Colonic mucosa (tissue), 4 donors: ENCODE results near the gene CLK4. TPM values are rescaled to one million over a fixed set of nuclear protein-coding genes. Genes with fewer than 3 reads are reported as not detected.

Source experiments
- DNase-seq: peaks from one replicate; pipeline ENCODE4 v3.0.0-alpha.2; 2020
- H3K27ac ChIP-seq: fragments of 200-600 bp; one replicate; pipeline ENCODE4 v1.8.0; 2021
- H3K27me3 ChIP-seq: fragments of 200-600 bp; one replicate; pipeline ENCODE4 v1.8.0; 2021
- H3K36me3 ChIP-seq: fragments of 200-600 bp; one replicate; pipeline ENCODE4 v1.8.0; 2021
- H3K4me1 ChIP-seq: fragments of 200-600 bp; one replicate; pipeline ENCODE4 v1.8.0; 2021; ENCODE audit warnings: mild to moderate bottlenecking
- H3K4me3 ChIP-seq: fragments of 200-600 bp; one replicate; pipeline ENCODE4 v1.8.0; 2021
- H3K9ac ChIP-seq, 2 donors: one replicate each; pipeline ENCODE4 v1.7.0; 2013; ENCODE audit warnings: control low read depth in 2 of 2, low read depth in 2 of 2, low read length in 2 of 2
- H3K9me3 ChIP-seq: fragments of 200-600 bp; one replicate; pipeline ENCODE4 v1.8.0; 2021
- intact Hi-C: fragments of 100-400 bp; cut with DNase I; formaldehyde crosslinking; loops from one replicate; pipeline ENCODE4 v1.14.1; 2022
- total RNA-seq, 2 donors: library from RNA; stranded (reverse); fragmentation: NEBNext Ultra II Directional in 1 of 2; extraction: Animal tissue kit (Norgen Biotek cat#: 25700) in 1 of 2; gene quantifications; one replicate each; pipeline ENCODE4 v1.2.1, GENCODE V29; 2021
- TF ChIP-seq, protein P1 (sequence below): fragments of 200-600 bp; IDR thresholded peaks from one replicate; pipeline ENCODE4 v1.8.0; 2022; ENCODE audit warnings: antibody characterized with exemption, mild to moderate bottlenecking
- donor health status: healthy.
- donor health status: DM: no; HTN: no; CAD: no.
- donor health status: DM: no; HTN: no; CAD: no.

The CLK4 gene
- total RNA-seq, 2 donors from 2014 or later = 13.8 to 15.0 TPM

DNA sequence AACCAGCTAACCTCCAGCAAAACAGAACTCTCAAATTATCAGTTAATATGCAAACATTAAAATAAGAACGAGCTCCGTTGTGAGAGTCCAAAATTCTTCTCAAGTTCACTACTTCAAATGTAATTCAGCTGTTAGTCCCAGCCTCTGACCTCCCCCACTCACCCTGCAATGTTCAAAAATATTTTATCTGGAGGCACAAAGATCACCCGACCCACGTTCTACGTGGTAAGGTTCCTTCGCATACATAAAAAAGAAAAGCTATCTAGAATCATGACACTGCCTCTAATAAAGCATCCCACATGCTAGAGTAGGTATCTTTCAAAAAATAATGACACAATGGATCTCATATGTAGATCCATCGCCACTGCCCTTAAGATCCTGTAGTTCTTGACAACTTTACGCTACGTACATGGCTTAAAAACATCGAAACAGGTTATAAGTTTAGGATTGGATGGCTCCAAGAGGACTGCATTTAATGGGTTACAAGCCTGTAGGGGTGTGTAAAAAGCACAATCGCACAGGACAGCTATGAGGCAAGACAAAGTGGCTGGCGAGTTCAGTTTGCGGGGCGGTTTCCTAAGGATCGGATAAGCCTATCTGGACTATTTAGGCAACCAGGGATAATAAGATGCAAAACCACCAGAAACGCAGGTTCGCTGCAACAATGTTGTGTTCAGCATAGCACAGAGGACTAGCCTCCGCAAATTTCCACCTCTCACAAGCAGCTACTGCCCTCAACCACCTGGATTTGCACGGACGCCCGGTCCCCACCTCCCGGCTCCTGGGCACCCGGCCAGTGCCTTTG lies 969 bp downstream of the CLK4 start:
- intact Hi-C loops = no loop called here
- TF ChIP-seq, protein P1, sequence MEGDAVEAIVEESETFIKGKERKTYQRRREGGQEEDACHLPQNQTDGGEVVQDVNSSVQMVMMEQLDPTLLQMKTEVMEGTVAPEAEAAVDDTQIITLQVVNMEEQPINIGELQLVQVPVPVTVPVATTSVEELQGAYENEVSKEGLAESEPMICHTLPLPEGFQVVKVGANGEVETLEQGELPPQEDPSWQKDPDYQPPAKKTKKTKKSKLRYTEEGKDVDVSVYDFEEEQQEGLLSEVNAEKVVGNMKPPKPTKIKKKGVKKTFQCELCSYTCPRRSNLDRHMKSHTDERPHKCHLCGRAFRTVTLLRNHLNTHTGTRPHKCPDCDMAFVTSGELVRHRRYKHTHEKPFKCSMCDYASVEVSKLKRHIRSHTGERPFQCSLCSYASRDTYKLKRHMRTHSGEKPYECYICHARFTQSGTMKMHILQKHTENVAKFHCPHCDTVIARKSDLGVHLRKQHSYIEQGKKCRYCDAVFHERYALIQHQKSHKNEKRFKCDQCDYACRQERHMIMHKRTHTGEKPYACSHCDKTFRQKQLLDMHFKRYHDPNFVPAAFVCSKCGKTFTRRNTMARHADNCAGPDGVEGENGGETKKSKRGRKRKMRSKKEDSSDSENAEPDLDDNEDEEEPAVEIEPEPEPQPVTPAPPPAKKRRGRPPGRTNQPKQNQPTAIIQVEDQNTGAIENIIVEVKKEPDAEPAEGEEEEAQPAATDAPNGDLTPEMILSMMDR = no peak
- peak overlapping the region; percentile 85 to 88 for H3K9ac ChIP-seq
- H3K4me1 ChIP-seq = peaks cover 5% of the 10 kb centered on the region
- peak overlapping the region; percentile 89 for H3K27ac ChIP-seq
- H3K9me3 ChIP-seq = no peaks in the 10 kb centered on the region
- H3K36me3 ChIP-seq = no peaks in the 10 kb centered on the region
- H3K27me3 ChIP-seq = no peaks in the 10 kb centered on the region
- peak overlapping the region; percentile 74 for H3K4me3 ChIP-seq
- peak; percentile 59 for DNase-seq

DNA sequence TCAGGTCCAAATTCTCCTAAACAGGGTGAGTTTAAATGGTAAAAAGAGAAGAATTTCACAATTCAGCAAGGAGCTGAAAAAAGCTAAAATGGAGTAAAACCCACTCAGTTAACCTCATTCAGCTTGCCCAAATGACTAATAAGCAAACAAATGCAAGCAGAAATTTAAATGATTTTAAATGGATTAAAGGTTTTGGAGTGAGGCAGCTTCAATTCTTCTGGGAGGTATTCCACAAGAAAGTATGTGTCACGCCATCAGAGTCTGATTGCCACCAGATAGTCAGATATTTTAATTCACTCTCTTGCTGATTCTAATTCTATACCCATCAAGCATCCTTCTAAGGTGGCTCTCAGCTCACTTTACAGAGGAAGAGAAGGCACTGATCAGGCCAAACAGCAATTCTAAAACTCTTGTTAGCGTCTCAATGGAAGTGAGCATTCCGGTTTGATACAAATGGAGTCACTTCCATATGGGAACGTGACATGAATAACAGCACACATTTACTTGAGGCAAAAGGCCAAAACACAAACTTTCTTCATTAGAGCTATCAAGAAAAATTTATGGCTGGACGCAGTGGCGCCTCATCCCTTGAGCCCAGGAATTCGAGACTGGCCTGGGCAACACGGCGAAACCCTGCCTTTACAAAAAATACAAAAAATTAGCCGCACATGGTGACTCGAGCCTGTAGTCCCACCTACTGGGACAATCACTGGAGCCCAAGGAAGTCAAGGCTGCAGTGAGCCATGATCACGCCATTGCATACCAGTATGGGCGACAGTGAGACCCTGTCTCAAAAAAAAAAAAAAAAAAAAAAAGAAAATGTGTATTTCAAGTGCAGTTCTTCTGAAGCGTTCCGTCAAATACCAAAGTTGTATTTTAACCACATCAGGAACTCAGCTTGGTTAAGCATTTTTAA lies 2.0 kb downstream of the CLK4 start:
- no peaks in the 10 kb centered on the region for H3K27me3 ChIP-seq
- no peaks in the 10 kb centered on the region for H3K36me3 ChIP-seq
- DNase-seq = no peak
- TF ChIP-seq, protein P1 = no peak
- no peak overlapping the region for H3K9ac ChIP-seq
- no peaks in the 10 kb centered on the region for H3K9me3 ChIP-seq
- H3K4me3 ChIP-seq = peak overlapping the region; percentile 74
- no peak overlapping the region for H3K27ac ChIP-seq
- intact Hi-C loops = no loop called here
- peaks cover 5% of the 10 kb centered on the region for H3K4me1 ChIP-seq

DNA sequence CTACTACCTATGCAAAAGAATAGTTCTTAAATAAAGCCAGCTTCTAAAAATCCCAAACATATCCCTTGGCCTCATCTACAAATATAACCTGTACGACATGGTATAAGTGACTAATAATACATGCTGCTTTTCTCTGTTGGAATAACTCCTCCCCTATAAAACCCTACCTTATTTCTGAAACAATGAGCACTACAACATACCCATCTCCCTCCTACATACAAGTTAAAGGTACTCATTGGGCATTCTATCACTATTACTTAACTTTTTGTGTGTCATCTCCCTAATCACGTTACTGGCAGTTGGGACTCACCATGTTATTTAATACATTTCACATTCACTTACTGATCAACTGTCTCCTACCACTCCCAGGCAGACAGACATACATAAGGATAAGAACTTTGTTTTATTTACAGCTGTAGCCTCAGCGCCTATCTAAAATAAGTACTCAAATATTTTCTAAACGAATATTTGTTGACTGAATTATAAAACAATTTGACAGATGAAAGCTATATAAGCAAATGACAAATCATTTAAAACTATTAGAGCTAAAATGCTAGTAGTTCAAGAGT lies 4.1 kb downstream of the CLK4 start:
- H3K4me3 ChIP-seq = no peak overlapping the region
- no peak overlapping the region for H3K27ac ChIP-seq
- no peak for DNase-seq
- intact Hi-C loops = no loop called here
- TF ChIP-seq, protein P1 = no peak
- no peak overlapping the region for H3K9ac ChIP-seq
- H3K36me3 ChIP-seq = no peaks in the 10 kb centered on the region
- no peaks in the 10 kb centered on the region for H3K9me3 ChIP-seq
- H3K4me1 ChIP-seq = peaks cover 5% of the 10 kb centered on the region
- no peaks in the 10 kb centered on the region for H3K27me3 ChIP-seq

DNA sequence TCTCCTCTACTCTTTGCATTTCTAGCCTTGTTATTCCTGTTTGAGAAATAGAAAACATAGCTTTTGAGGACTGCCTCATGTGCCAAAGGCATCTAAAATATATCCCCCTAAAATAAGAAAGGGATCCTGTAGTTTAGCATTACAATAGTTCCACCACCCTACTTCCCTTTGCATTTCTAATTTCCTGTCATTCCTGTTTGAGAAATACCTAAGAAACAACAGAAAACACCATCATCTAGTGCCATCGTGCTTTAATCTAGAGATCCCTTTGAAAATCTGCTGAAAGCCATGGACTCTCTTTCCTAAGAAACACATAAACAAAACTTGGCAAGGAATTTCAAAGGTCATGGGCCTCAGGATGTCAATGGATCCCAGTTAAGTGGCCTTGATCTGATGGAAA lies 7.5 kb downstream of the CLK4 start:
- Histone ChIP-seq H3K27me3 (no peaks in the 10 kb centered on the region), H3K36me3 (peaks cover 10% of the 10 kb centered on the region), H3K27ac (no peak overlapping the region), H3K9ac (no peak overlapping the region), H3K4me3 (no peak overlapping the region), H3K4me1 (peaks cover 2% of the 10 kb centered on the region), H3K9me3 (no peaks in the 10 kb centered on the region)
- DNase-seq = no peak
- TF ChIP-seq, protein P1 = no peak
- intact Hi-C loops = no loop called here

DNA sequence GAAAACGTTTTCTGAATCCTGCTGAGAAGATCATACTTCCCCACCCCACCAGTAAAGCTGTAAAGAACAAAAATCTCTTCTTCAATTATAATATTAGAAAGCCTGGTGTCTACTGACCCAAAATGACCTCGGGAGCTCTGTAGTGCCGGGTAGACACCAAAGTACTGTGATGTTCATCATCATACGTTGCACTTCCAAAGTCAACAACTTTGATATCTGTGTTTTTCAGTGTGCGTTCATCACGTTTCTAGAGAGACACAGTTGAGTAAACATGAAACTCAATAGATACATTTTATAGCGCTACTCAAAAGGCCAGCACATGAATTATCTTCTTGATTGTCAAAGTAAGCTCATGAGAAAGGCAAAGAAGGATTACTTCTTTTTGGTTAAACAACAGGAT lies 14.6 kb downstream of the CLK4 start:
- no peaks in the 10 kb centered on the region for H3K9me3 ChIP-seq
- H3K4me1 ChIP-seq = no peaks in the 10 kb centered on the region
- intact Hi-C loops = no loop called here
- TF ChIP-seq, protein P1 = no peak
- H3K36me3 ChIP-seq = peaks cover 34% of the 10 kb centered on the region
- no peak overlapping the region for H3K4me3 ChIP-seq
- no peak overlapping the region for H3K27ac ChIP-seq
- no peak overlapping the region for H3K9ac ChIP-seq
- DNase-seq = no peak
- no peaks in the 10 kb centered on the region for H3K27me3 ChIP-seq
